NCI-H1417 treated with DMSO at 0.1 percent for 48 hours (cell line): ENCODE measurements around the gene LDHA.
"Not testable (repeated sequence)": the region's sequence is repeated elsewhere in the genome, so short reads cannot be mapped to it uniquely, and the experiment has no call there.

Source experiments
- DNase-seq: peaks from one replicate; lab custom pipeline; 2025; lab: John Stamatoyannopoulos, UW

Gene LDHA

GRCh38 chr11:18394928-18395734 lies 768 bp downstream of the LDHA start:
- no peak for DNase-seq

- DNase-seq = peak; percentile 92
These were observed 1.6 kb downstream of the LDHA start for GRCh38 chr11:18395735-18396504.

DNA sequence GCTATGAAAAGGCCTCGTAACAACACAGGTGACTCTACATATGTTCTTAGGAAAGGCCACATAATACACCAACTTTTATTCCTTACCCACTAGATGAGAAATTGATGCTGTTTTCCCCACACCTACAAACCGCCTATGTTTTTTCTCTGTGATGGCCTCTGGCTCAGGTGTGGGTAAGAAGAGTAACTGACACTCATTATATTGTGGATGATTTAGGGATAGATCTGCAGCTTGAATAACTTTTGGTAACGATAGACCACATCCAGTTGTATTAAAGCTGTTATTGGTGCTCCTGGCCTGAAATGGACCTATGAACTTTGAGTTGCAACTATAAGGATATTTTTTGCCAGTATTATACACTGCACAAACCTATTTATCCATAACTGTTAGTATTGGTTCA lies 3.6 kb downstream of the LDHA start:
- DNase-seq = no peak

DNA sequence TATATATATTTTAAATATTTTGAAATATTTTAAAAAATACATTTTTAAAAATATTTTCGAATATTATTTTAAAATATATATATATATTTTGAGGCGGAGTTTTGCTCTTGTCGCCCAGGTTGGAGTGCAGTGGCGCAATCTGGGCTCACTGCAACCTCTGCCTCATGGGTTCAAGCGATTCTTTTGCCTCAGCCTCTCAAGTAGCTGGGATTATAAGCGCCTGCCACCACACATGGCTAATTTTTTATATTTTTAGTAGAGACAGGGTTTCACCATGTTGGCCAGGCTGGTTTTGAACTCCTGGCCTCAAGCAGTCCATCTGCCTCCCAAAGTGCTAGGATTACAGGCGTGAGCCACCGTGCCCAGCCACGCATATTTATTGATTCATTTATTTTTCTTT lies 6.7 kb downstream of the LDHA start:
- not testable (repeated sequence) for DNase-seq

GRCh38 chr11:18404062-18404461 lies 9.7 kb downstream of the LDHA start:
- DNase-seq = no peak

DNA sequence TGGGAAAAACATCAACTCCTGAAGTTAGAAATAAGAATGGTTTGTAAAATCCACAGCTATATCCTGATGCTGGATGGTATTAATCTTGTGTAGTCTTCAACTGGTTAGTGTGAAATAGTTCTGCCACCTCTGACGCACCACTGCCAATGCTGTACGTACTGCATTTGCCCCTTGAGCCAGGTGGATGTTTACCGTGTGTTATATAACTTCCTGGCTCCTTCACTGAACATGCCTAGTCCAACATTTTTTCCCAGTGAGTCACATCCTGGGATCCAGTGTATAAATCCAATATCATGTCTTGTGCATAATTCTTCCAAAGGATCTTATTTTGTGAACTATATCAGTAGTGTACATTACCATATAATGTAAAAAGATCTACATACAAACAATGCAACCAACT lies 13.0 kb downstream of the LDHA start:
- DNase-seq = not testable (repeated sequence)

- no peak for DNase-seq
These were observed 14.4 kb downstream of the LDHA start for GRCh38 chr11:18408558-18409291.

- no peak for DNase-seq
These were observed 22.1 kb downstream of the LDHA start for GRCh38 chr11:18416459-18416858.

DNA sequence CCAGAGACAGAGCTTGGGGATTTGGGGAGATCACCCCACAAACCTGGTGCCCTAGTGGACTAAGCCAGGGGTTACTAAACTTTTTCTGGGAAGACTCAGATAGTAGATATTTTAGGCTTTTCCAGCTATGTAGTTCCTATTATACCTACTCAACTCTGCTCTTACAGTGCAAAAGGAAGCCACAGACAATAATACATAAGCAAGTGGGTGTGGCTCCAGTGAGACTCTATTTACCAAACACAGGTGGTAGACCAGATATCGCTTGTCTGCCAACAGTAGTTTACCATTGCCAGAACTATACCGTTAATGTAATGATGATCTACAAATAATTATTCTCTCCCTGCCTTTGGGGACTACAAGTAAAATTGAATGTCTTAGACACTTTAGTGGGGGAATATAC lies 24.7 kb downstream of the LDHA start:
- DNase-seq = no peak

DNA sequence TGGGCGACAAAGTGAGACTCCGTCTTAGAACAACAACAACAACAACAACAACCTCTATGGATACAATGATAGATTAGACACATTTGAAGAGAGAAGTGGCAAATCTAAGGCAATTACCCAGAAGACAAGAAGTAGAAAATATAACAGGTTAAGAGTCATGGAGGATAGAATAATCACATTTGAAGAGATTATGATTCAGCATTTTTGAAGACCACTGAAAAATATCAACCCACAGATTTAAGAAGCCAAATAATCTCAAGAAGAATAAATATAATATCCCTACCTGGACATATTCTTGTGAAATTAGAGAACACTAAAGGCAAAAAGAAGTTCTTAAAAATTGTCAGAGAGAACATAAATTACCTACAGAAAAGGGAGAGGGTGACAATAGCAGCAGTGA lies 25.7 kb downstream of the LDHA start:
- DNase-seq = no peak

DNA sequence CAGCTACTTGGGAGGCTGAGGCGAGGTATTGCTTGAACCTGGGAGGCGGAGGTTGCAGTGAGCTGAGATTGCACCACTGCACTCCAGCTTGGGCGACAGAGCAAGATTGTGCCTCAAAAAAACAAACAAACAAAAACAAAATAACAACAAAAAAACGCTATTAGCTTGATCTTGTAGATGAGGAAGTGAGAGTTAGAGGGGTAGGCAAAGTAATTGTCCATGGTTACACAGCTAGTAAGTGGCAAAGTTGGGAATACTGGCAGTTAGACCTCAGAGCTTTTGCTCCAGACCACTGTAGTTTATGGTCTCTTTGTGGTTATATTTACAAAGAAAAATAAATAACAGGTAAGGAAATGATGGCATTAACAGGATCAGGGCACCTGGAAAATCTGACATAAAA lies 32.9 kb downstream of the LDHA start:
- DNase-seq = no peak

GRCh38 chr11:18429332-18429731 lies 35.0 kb downstream of the LDHA start:
- no peak for DNase-seq

DNA sequence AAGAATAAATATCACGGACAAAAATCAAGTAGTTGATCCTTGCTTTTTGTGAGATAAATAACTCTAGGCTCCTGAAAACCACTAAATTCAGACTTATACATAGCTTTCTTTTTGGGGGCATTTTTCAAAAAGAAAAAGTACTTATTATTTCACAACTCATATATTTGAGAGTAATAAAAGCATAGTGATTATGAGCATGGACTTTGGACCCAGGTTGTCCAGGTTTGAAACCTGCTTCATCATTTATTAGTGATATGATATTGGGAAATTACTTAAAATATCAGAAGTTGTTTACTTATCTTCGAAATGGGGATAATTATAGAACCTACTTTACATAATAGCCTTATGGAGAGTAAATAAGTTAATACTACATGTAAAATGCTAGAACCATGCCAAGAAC lies 44.3 kb downstream of the LDHA start:
- no peak for DNase-seq

DNA sequence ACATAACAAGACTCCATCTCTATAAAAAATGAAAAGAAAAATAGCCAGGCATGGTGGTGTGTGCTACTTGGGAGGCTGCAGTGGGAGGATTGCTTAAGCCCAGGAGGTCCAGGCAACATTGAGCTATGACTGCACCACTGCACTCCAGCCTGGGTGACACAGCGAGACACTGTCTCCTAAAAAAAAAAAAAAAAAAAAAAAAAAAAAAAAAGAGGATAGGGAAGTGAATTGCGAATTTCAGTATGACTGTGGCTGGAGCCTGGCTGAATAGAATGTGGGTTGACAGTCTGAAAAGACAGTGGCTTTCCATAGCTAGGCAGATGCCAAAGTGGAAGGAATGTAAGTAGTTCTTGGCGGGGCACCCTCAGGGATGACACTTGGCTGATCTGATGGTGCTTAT lies 54.9 kb downstream of the LDHA start:
- no peak for DNase-seq

DNA sequence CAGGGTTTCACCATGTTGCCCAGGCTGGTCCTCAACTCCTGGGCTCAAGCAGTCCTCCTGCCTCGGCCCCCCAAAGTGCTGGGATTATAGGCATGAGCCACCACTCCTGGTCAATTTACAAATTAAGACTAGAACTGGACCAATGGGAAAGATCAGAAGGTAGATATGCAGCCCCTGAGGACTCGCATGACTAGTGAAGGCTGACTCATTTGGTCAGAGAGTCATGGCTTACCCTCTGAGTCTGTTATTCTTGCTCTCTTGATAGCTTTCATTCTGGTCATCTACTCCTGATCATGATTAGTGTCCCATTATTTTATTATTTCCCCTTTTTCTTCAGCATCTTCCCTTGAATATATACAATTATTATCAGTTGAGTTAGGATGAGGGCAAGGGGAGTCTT lies 58.6 kb downstream of the LDHA start:
- DNase-seq = no peak

DNA sequence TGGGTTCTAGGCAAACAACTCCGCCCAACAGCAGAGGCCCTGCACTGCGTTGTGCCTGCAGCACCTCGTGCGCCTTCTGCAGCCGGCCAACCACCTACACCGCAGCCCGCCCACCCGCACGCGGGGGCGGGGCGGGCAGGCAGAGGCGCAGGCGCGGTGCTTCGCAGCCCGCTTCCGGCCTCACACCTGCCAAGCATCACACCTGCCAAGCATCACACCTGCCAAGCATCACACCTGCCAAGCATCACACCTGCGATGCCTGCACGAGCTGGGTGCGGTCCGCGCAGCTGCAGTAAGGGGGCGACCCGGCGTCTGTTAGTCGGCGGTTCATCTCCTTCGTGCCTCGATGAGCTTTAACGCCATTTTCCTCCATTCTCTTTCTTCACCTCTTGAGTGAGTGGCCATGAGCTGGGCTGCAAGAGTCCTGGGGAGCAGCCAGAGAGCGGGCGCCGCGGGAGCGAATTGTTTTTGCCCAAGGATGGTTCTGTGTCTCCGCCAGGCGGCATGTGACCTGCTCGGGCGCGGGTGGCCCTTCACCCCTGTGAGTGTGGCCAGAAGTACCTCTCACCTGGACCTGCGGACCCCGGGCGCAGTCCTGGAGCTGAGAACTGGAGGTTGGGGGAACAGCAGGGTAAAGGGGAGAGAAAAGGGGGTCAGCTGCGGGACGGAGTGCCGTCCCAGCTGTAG lies 61.5 kb downstream of the LDHA start, which contains the start of gene LDHAL6A:
LDHAL6A (plus strand) TSS at position 171 of the 687 bp plus-strand sequence. CDS start 825 bp downstream, outside the sequence.
- no peak for DNase-seq

DNA sequence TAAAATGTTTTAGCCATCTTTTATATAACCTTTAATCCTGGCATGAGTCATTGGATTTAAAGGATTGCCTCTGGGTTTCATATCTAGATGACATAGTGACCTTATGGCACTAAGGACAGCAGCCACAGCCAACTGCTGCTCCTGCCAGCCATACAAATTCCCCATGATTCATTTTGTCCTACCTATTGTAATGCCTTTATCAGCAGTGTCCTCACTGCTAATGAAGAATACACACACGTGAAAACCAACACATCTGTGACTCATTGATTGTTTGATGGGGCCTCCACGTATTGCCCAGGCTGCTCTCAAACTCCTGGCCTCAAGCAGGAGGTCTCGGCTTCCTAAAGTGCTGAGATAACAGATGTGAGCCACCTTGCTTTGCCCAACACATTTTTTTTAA lies 63.1 kb downstream of the LDHA start:
- DNase-seq = no peak
